Medulla oblongata (tissue), 1 donor: Measurements from ENCODE around the gene RFTN1.
"Not testable (repeated sequence)": the region's sequence is repeated elsewhere in the genome, so short reads cannot be mapped to it uniquely, and the experiment has no call there.

Experiments
- DNase-seq: peaks from one replicate; pipeline ENCODE4 v3.0.0-alpha.2; 2015; ENCODE audit errors: extremely low spot score

RFTN1 gene

DNA sequence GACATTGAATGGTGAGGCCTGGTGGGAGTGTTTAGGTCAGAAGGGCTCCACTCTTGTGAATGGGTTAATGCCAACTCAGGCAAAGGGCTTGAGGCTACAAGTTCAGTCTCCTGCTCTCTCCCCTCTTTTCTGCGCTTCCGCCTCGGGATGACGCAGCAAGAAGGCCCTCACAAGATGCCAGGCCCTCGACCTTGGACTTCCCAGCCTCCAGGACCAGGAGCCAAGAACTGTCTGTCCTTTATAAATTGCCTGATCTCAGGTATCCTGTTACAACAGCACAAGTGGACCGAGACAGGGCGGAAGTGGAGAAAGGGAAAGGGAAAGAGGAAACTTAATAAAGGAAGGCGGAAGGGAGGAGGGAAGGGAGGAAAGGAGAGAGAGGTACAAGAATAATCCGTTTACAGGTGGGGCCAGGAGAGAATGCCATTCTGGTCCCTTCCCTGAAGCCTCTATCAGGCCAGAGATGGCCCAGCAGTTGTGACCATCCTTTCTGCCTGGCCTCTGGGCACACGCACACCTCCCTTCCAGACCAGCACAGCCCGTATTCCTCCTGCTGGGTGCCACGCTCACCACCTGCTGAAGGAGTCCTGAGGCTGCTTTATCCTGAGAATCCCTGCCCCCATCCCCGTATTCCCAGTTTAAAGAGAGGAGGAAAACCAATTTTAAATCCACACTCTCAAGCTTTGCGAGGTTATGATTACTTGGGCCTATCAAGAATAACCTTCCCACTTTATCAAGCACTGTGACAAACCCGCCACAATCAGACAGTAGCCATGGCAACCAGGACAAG lies 184.3 kb downstream of the RFTN1 start:
- no peak for DNase-seq

DNA sequence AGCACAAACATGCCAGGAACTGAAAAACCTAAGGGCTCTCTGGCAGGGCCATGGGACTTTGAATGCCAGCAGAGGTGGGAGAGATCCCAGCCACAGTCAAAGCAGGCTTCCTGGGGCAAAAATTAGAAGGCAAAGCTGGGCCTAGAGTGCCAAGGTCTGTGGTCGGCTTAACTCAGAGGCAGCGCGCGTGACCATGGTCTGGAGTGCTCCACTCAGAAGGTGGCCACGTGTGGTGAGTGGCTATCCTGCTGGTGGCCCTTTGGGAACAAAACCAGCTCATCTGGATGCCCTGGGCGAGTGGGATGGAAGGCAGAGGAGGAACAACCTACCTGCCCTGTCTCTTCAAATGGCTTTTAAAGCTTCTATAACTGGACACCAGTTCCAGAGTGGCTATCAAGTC lies 185.4 kb downstream of the RFTN1 start:
- no peak for DNase-seq

DNA sequence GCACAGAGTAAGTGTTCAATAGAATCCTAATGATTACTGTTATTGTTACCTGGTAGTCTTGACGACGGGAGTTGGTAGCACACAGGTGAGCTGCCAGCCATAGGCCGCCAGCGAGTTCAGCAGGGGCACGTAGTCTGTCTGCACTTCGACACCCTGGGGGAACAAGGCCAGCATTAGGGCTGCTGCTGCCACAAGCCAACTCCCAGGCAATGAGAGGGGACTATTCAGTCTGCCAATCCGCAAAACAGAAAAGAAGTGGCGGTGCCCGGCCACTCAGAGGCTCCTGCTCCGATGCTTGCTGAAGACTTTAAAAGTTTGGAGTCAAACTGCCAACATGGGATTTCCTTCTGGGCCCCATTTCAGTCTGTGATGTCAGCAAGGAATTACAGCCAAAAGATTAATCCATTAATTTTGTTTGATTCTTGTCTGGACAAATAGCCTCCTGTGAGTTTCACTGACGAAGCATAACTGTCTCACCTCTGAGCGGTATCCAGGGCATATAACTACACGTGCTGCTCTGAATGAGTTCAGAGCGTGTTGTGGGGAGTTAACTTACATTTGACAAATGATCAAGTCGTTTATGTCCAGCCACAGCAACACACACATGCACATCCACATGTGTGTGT lies 186.7 kb downstream of the RFTN1 start:
- peak; percentile 8 for DNase-seq

DNA sequence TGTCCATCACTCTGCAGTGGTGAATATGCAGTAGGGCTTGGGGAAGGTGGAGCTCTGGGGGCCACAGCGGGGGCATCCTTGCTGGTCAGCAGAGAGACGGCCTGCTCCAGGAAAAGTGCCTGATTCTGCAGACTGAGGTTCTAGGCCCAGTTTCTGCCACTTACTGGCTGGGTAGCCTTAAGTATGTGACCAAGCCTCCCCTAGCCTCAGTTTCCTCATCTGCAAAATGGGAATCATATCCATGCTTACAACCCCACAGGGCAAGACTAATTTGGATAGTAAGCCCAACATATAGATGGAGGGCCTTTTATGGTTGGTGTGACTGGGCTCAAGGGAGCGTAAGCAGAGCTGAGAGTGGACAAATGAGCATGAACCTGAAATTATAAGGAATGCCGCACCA lies 187.6 kb downstream of the RFTN1 start:
- no peak for DNase-seq

DNA sequence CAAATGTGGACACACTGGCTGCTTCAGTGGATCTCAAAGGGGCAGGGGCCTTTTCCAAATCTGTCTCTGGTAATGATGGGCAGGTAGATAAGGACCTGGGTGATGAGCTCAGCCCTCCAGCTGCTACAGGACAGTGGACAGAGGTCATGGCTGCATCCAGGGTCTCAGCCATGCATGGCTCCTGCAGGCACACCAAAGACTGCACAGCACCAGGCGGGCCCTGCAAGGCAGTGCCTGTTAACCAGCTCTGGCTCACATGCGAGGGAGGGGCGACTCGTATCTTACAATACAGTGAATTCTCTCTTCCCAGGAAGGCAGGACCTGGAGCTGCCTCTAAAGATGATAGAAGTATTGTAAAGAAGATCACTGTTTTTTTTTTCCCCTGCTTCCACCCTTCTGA lies 189.8 kb downstream of the RFTN1 start:
- DNase-seq = no peak

DNA sequence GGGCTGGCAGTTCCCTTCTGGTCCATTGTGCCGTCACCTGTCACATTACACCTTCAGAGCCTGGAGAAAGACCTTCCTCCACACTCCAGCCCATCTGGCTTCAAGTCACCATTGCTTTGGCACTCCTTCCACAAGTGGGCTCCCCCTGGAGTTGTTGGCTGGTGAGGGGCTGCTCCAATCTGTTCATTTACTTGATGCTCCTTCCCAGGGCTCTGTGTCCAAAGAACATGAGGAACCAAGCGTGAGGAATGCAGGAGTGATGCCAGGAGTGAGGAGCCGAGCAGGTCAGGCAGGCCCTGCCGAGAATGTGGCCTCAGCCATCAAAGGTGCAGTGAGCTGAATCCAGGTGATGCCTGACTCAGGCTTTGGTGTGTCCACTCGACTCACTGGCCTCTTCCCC lies 191.3 kb downstream of the RFTN1 start:
- DNase-seq = no peak

DNA sequence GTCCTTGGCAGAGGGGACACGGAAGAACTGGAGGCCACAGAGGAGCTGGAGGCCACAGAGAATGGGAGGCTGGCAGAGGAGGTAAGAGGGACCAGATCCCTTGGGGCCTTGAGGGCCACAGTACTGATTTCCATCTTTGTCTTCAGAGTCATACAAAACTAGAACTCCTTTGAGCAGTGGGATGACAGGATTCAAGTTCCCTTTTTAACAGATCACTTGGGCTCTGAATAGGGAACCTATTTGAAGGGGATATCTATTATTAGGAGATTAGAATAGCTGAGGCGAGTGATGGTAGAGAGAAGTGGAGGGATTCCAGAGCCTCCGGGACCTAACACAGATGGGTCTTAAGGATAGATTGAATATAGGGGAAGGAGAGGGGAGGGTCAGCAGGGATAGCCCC lies 192.8 kb downstream of the RFTN1 start:
- DNase-seq = no peak

DNA sequence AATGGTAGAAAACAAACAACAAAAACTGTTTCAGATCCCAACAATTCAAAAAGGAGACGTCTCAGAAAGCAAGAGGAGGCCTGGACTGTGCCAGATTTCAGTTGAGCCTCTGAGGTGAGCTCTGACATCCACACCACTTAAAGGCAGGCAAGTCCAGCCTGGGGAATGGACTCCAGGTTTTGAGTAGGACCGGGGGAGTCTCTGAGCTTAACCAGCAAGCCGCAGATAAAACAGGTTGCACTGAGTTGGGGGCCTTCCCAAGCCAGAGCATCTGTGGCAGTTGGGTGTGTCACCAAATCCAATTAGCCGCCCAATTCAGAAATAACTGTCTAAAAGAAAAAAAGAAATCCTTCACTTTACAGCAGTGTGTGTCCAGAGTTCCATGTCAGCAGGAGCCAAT lies 193.8 kb downstream of the RFTN1 start:
- DNase-seq = no peak

DNA sequence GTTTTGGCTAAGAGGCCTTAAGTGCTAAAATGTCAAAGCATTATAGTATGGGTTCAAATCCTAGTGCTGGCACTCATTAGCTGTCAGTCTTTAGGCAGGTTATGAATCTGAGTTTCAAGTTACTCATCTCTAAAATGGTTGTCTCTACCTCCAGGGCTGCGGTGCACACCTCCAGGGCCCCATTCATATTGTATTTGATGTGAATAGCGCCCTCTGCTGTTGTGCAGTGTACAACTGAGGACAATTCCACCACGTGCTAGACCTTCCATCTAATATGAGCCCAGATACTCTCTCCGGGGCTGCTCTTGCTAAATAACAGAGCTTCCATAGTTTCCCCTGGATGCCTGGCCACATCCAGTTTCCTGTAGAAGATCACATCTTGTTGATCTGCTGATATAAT lies 194.2 kb downstream of the RFTN1 start:
- DNase-seq = no peak

DNA sequence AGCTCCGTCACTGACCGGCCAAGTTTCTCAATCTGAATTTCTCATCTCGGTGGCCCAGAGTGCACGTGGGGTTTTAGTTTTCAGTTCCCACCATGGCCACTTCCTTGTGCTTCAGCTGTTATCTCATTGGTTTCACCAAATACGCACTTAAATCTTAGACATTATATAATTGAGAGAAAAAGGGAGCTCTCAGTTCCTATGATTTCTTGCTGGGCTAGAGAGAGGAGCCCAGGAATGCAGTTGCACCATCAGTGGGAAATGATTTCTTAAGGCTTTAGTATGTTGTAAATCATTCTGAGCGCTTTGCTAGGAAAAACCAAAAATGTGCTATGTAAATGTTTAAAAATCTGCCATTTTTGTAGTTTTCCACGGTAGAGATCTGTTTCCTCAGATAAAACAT lies 195.3 kb downstream of the RFTN1 start:
- no peak for DNase-seq

DNA sequence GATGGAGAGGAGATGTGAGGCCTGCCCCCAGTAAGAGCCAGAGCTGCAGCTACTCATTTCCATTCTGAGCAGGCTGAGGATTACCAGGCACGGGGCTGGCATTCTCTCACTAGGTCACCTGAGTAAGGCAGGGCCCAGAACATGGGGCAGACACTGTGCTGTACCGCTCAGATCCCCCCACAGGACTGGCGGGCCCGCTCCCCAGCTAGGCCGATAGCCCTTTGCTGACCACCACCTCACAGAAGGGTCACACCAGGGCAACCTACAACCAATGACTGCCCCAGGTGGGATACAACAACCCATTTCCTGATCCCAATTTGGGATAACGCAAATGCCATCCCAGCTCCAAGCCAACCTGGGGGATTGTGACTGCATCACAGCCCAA lies 195.9 kb downstream of the RFTN1 start:
- no peak for DNase-seq

DNA sequence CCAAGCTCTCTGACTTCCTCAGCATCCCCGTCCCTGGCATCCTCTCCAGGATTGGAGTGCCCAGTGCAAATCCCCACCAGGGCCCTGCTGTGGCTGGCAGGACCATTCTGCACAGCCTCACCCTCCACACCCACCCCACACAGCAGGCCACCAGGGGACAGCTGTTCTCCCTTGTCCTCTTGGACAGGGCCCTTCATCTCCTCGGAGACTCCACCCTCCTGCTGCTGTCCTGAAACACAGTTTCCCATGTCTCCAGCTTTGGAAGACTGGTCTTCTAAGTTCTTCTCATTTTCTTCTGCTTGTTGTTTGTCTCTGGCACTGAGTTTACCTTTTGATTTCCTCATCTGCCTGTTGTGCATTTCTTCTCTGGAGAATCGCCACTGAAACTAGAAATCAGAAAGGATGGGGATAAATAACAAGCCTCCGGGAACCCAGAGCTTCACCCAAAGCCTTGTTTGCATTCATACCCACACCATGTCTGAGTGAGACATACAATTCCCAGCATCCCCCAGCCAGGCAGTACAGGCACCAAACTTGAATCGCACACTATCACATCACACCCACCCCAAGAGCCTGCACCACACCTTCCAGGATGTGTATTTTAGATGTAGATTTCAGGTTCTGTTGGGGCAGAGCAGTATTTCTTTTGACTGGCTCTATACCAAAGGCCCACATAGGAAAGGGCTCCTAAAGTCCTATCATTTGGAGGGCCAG lies 196.5 kb downstream of the RFTN1 start:
- no peak for DNase-seq

DNA sequence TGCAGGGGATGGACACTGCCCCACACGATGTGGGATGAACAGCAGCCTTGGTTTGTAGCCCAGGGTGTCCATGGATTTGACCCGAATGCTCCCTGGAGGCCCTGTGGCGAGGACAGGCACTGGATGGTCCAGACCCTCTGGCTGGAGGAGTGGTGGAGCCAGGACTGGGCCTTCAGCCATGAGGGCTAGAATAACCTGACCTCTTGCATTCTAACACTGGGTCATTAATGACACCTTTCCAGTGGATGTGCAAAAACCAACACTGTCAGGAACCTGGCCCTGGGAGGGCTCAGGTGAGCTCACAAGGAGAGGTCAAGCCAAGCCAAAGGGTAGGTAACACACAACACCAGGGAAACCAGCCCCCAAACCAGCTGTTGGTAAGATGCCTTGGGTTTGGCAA lies 197.1 kb downstream of the RFTN1 start:
- no peak for DNase-seq

DNA sequence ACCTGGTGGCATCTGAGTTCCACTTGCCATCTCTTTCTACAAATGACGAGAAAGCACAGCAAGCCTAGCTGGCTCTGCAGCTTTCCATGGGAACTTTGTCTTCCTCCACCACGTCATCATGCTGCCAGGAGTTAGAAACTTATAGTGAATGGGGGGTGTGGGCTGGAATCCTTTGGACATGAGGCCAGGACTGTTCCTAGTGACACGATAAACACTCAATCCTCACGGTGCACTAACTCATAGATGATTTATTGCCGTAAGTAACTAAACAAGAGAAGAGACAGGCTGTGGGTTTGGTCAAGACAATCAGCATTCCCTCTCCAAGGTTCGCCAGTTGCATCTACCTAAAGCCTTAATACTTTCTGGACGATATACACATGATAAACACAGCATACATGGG lies 197.9 kb downstream of the RFTN1 start:
- no peak for DNase-seq

DNA sequence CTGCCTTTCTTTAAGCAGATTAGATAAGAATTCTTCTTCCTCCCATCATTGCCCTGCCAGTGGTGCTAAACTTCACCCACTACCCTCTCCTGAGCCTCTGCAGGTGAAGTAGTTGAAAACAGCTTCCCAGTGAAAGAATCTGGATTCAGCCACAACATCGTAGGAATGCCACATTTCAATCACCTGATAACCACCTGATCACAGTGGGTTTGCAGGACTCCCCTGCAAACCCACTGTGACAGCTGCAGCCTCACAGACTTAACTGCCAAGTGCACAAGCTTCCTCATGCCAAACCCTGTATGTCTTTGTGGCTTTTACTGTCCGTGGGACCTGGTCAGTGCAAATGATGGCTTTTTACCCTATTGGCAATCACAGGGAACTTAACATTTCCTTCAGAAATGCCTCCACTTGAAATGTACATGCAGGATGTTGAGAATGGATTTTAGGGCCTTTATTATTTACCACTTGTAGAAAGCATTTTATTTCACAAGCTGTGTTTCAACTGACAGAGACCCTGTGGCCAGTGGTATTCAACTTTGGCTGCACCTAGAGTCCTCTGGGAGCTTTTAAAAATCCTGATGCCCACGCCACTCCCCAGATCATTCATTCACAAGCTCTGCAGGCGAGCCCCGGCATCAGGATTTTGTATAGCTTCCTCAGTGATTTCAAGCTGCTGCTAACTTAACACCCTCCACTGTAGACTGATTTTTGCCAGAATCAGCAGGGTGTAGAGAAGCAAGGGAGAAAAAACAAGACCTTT lies 199.4 kb downstream of the RFTN1 start:
- no peak for DNase-seq

DNA sequence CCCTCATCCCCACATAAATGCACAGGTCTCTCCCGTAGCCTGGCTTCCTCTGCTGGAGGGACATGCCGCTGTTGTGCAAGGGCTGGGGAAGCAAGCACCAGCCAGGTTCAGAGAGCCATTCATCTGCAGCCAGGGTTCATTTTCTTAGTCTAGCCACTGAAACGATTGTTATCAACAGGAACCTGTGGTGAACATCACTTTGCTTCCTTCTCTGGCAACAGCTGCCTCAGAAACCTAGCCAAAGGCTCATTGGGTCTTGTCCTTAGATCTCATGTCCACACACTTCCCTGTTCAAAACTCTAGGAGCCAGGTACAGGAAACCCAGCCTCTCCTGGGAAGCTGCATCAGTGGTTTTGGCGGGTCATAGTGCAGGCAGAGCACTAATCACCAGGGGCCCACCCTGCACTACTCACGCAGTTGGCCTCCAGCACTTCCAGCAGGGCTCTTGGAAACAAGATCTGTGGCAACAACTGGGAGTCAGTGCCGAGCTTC lies 201.5 kb downstream of the RFTN1 start:
- no peak for DNase-seq

DNA sequence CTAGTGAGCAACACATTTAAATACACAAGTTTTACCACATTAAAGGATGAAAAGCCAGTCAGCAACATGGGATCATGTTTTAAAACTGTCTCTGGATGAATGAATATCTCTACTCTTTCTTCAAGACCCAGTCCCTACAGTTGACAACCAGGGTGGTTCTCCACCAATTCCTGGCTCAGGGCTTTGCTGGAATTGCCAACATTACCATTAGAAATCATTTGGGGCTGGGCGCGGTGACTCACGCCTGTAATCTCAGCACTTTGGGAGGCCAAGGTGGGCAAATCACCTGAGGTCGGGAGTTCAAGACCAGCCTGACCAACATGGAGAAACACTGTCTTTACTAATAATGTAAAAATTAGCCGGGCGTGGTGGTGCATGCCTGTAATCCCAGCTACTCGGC lies 203.0 kb downstream of the RFTN1 start:
- DNase-seq = not testable (repeated sequence)

DNA sequence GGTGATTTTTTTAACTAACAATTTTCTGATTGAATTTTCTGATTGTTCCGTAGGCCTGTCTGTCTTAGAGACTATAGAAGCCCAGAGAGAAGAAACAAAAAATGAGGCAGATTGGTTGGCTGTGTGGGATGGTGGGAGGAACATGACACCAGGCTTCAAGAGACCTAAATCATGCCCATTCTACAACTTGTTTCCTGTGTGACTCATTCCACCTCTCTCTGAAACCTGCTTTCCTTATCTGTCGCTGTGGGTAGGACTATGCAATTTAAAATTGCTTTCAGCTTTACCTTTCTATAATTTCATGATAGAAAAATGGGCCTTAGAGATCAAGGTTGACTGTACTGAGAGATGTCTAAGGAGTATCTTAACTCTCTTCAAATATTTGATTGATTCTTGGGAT lies 203.9 kb downstream of the RFTN1 start:
- DNase-seq = no peak

DNA sequence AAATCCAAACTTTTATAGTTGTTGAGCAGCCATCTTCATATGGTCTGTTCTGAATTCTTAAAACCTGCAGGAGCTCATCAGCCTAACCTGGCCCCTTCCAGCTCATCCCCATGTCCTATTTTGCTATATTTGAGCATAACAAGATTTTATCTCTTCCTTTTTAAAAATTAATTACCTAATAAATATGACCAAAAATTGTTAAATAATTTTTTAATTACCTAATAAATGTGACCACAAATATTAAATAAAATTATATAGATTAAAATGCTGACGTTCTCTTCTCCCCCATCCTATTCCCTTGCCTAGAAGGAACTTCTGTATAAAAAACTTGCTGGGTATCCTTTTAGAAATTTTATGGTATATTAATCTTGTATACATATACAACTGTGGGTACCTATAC lies 204.8 kb downstream of the RFTN1 start:
- DNase-seq = no peak

DNA sequence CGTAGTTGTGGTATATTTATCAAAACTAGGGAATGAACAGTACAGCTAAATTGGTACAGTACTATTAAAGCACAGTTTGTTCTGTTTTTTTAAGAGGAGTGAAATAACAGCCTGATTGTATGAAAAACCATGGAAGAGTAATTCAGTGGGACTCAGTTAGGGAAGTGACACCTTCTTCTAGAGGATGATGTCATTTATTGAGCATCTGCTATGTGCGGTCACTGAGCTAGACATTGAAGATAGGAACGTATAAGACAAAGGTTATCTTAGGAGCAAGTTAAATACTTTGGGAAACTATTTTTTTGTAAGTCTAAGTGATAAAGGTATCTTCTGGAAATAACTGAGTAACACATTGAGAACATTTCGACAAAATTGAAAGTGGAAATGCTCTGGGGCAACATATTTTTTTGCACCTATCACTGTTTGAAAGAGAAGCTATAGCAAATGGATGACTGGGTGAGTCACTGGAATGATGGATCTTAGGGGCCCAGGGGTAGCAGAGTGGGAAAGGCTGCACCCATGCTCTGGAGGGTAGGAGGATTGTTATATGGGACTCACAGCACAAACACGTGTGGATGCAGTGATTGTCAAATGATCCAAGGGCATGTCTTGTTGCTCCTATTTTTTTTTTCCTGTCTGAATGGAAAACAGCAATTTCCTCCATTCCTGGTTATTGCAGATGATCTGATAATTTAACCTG lies 205.5 kb downstream of the RFTN1 start:
- no peak for DNase-seq

DNA sequence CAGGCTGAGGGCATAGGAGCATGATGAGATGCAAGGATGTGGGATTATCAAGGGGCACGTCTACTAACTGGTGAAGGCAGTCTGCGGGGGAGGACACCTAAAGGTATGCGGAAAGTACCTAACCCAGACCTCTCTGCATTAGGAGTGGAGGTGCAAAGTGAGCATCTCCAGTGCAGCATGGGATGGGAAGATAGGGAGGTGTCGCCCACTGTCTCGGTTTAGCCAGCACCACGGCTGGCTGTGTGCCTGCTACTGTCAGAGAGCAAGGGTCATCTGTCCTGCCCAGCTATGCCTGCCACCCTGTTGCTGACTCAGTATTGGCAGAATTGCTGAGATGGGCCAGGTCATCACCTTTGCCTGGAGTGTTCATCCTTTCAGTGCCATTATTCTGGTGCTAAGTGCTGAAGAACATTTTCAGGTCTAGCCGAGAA lies 208.4 kb downstream of the RFTN1 start:
- no peak for DNase-seq
